OCI-LY1 (cell line): ENCODE results near the gene SH3PXD2A.
"Not testable (repeated sequence)": the region's sequence is repeated elsewhere in the genome, so short reads cannot be mapped to it uniquely, and the experiment has no call there.

Experiments
- H2AFZ ChIP-seq: fragments of 200-600 bp; sonication (generic), shearing (Covaris generic); 2 replicates; pipeline ENCODE4 v1.6.0; 2014; ENCODE audit warnings: antibody characterized with exemption, mild to moderate bottlenecking, low read length
- H3F3A ChIP-seq: fragments of 200-600 bp; sonication (generic), shearing (Covaris generic); 2 replicates; pipeline ENCODE4 v1.6.0; 2014; ENCODE audit warnings: mild to moderate bottlenecking, antibody characterized with exemption, low read length, moderate library complexity; ENCODE audit not compliant: insufficient read depth
- H3K27ac ChIP-seq: fragments of 200-600 bp; sonication (generic); 2 replicates; pipeline ENCODE4 v1.5.1; 2014; ENCODE audit warnings: low read length, mixed run types, mild to moderate bottlenecking, low read depth; ENCODE audit not compliant: poor library complexity, severe bottlenecking
- H3K27me3 ChIP-seq: fragments of 200-600 bp; sonication (generic); 2 replicates; pipeline ENCODE4 v1.6.0; 2014; ENCODE audit warnings: antibody characterized with exemption, mild to moderate bottlenecking, low read length, moderate library complexity; ENCODE audit not compliant: insufficient read depth
- H3K36me3 ChIP-seq: fragments of 200-600 bp; sonication (generic); 2 replicates; pipeline ENCODE4 v1.6.1; 2014; ENCODE audit warnings: mild to moderate bottlenecking, antibody characterized with exemption, low read length, moderate library complexity, mixed read lengths; ENCODE audit not compliant: insufficient read depth
- H3K4me1 ChIP-seq: fragments of 200-600 bp; sonication (generic); 2 replicates; pipeline ENCODE4 v1.5.1; 2014; ENCODE audit warnings: mild to moderate bottlenecking, low read length, moderate library complexity; ENCODE audit not compliant: insufficient read depth, severe bottlenecking
- H3K4me2 ChIP-seq: fragments of 200-600 bp; sonication (generic), shearing (Covaris generic); 2 replicates; pipeline ENCODE4 v1.6.1; 2014; ENCODE audit warnings: low read length
- H3K4me3 ChIP-seq: fragments of 200-600 bp; sonication (generic); 2 replicates; pipeline ENCODE4 v1.5.1; 2014; ENCODE audit warnings: low read length, low read depth, mild to moderate bottlenecking, mixed read lengths; ENCODE audit not compliant: poor library complexity, severe bottlenecking
- H3K79me2 ChIP-seq: fragments of 200-600 bp; shearing (Covaris generic); 2 replicates; pipeline ENCODE4 v1.6.1; 2016; ENCODE audit warnings: mixed run types, low read length, mixed read lengths; ENCODE audit not compliant: insufficient read depth
- H3K9ac ChIP-seq: fragments of 200-600 bp; sonication (generic), shearing (Covaris generic); 2 replicates; pipeline ENCODE4 v1.6.1; 2014; ENCODE audit warnings: mild to moderate bottlenecking, low read length, mixed read lengths
- H3K9me2 ChIP-seq: fragments of 200-600 bp; sonication (generic), shearing (Covaris generic); 2 replicates; pipeline ENCODE4 v1.6.1; 2014; ENCODE audit warnings: low read depth, mild to moderate bottlenecking, low read length, mixed read lengths
- H3K9me3 ChIP-seq: fragments of 200-600 bp; shearing (Covaris generic); 2 replicates; pipeline ENCODE4 v1.6.1; 2014; ENCODE audit warnings: low read length, mixed read lengths
- H4K20me1 ChIP-seq: fragments of 200-600 bp; sonication (generic), shearing (Covaris generic); 2 replicates; pipeline ENCODE4 v1.6.0; 2016; ENCODE audit warnings: mild to moderate bottlenecking, low read length; ENCODE audit not compliant: insufficient read depth
- EZH2 ChIP-seq: fragments of 200-600 bp; sonication (generic), shearing (Covaris generic); IDR thresholded peaks from 2 replicates; pipeline ENCODE4 v1.8.0; 2017; ENCODE audit warnings: borderline replicate concordance, mixed run types, mild to moderate bottlenecking, antibody characterized with exemption, low read length, moderate library complexity, mixed read lengths
- TF ChIP-seq, protein P1 (sequence below): fragments of 200-600 bp; sonication (generic), shearing (Covaris generic); IDR thresholded peaks from 2 replicates; pipeline ENCODE4 v1.5.1; 2017; ENCODE audit warnings: mild to moderate bottlenecking, antibody characterized with exemption, low read length, moderate library complexity, mixed read lengths

The SH3PXD2A gene

GRCh38 chr10:103665162-103665889 is 190.1 kb downstream of the SH3PXD2A start:
- Histone ChIP-seq H3K4me2 (no peak overlapping the region), H3K9me2 (no peaks in the 10 kb centered on the region), H2AFZ (no peak overlapping the region), H3K79me2 (no peaks in the 10 kb centered on the region), H3F3A (no peaks in the 10 kb centered on the region), H3K36me3 (no peaks in the 10 kb centered on the region), H4K20me1 (no peaks in the 10 kb centered on the region), H3K4me1 (no peaks in the 10 kb centered on the region), H3K27ac (no peak overlapping the region), H3K9me3 (no peaks in the 10 kb centered on the region), H3K9ac (no peak overlapping the region), H3K27me3 (no peaks in the 10 kb centered on the region), H3K4me3 (no peak overlapping the region)
- no peak for TF ChIP-seq EZH2

DNA sequence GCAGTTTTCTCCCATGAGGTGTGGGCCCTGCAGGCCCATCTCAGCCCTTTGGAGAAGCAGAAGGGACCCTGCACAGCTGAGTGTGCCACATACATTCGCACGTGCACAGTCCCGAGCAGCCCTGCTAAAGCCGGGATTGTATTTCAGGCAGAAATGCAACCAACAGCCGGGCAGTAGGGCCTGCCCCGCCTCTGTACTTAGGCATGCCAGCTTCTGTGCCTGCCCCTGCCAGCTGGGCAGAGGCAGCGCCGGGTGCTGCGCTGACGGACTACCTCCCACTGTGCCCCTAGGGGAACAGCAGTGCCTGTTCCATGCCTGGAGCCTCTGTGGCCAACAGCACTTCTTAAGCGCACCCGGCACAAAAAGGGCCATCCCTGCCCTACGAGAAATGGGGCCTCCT is 191.6 kb downstream of the SH3PXD2A start:
- Histone ChIP-seq H3K27ac (no peak overlapping the region), H3K79me2 (no peaks in the 10 kb centered on the region), H3K9ac (no peak overlapping the region)

GRCh38 chr10:103663236-103663635 is 192.1 kb downstream of the SH3PXD2A start:
- Histone ChIP-seq H4K20me1 (no peaks in the 10 kb centered on the region), H2AFZ (no peak overlapping the region), H3K9ac (no peak overlapping the region), H3K9me2 (no peaks in the 10 kb centered on the region), H3K36me3 (no peaks in the 10 kb centered on the region), H3K4me1 (no peaks in the 10 kb centered on the region), H3K27me3 (no peaks in the 10 kb centered on the region), H3K4me2 (no peak overlapping the region), H3K4me3 (no peak overlapping the region), H3K27ac (no peak overlapping the region), H3K79me2 (no peaks in the 10 kb centered on the region), H3F3A (no peaks in the 10 kb centered on the region), H3K9me3 (no peaks in the 10 kb centered on the region)
- TF ChIP-seq, protein P1, sequence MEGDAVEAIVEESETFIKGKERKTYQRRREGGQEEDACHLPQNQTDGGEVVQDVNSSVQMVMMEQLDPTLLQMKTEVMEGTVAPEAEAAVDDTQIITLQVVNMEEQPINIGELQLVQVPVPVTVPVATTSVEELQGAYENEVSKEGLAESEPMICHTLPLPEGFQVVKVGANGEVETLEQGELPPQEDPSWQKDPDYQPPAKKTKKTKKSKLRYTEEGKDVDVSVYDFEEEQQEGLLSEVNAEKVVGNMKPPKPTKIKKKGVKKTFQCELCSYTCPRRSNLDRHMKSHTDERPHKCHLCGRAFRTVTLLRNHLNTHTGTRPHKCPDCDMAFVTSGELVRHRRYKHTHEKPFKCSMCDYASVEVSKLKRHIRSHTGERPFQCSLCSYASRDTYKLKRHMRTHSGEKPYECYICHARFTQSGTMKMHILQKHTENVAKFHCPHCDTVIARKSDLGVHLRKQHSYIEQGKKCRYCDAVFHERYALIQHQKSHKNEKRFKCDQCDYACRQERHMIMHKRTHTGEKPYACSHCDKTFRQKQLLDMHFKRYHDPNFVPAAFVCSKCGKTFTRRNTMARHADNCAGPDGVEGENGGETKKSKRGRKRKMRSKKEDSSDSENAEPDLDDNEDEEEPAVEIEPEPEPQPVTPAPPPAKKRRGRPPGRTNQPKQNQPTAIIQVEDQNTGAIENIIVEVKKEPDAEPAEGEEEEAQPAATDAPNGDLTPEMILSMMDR = no peak
- TF ChIP-seq EZH2 = no peak

More for the DNA sequence above, 191.6 kb downstream of the SH3PXD2A start:
- no peak overlapping the region for H3K4me2 ChIP-seq
- no peaks in the 10 kb centered on the region for H3K4me1 ChIP-seq
- no peak overlapping the region for H3K4me3 ChIP-seq
- H3K36me3 ChIP-seq = no peaks in the 10 kb centered on the region
- no peaks in the 10 kb centered on the region for H3K9me2 ChIP-seq
- H4K20me1 ChIP-seq = no peaks in the 10 kb centered on the region
- TF ChIP-seq EZH2 = no peak
- TF ChIP-seq, protein P1 = no peak
- no peaks in the 10 kb centered on the region for H3K27me3 ChIP-seq
- no peaks in the 10 kb centered on the region for H3K9me3 ChIP-seq
- no peaks in the 10 kb centered on the region for H3F3A ChIP-seq
- no peak overlapping the region for H2AFZ ChIP-seq

- not testable (repeated sequence) for H2AFZ ChIP-seq, H3K4me3 ChIP-seq, H3K4me1 ChIP-seq, H4K20me1 ChIP-seq, H3K9me3 ChIP-seq, H3K36me3 ChIP-seq, H3F3A ChIP-seq, H3K9ac ChIP-seq, H3K27ac ChIP-seq, H3K4me2 ChIP-seq, H3K27me3 ChIP-seq, H3K79me2 ChIP-seq, H3K9me2 ChIP-seq
These were observed 192.7 kb downstream of the SH3PXD2A start for GRCh38 chr10:103662704-103663103.
